ENCODE results near the gene TMEM184C. TPM values are rescaled to one million over a fixed set of nuclear protein-coding genes. Genes with fewer than 3 reads are reported as not detected.

TMEM184C gene
- polyA plus RNA-seq, 3 donors = 48.8 to 54.3 (median 50.5) TPM

DNA sequence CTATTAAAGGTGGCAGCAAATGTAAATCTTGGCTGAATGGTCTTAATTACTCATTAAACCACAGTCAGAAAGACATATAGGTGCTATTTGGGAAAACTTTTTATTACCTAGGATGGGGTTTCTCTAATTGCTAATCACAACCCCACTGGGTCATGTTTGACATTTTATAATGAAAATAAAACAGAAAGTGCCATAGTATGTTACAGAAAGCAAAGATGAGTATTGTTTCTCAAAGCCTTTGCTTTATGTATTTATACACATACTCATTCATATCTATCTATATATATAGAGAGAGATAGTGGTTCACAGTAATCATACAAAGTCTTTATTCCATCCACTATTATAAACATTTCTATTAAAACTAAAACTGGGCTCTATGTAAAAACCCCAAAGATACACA lies 18.2 kb downstream of the TMEM184C start:
- no peak for DNase-seq (ENCODE audit: extremely low read depth in 1 of 11, low read depth in 9 of 11, low spot score in 4 of 11)

DNA sequence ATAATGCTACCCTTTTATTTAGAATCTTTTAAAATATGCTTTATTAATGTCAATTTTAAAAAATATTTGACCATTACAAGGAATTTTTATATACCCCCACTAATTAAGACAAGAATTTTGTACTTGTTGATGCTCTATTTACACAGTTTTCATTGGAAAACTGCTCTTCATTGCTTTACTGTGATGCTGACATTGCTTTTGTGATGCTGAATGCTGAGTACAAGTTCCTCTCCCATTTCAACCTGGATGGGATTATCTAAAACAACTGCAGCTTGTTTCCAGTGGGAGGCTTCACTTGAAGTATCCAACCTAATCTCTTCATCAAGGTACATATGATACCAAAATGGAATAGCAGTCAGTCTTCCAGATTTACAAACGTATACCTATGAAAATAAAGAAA lies 21.2 kb downstream of the TMEM184C start:
- no peak for DNase-seq (ENCODE audit: extremely low read depth in 1 of 11, low read depth in 9 of 11, low spot score in 4 of 11)

DNA sequence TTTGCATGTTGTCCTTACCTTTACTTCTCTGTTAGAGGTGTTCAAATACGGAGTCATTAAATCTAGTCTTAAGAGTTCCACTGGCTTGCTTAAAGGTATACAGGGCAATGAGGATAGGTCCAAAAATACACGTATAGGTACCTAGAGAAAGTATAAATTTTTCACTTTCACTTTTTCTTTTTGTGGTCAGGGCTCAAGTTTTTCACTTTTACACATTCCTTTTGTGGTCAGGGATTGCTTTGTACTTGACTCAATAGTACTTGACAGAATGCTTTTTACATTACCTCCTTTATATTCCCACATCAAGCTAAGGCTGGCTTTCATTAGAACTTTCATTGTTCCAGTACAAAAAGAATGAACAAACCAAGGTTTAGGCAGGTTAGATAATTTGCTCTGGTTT lies 21.7 kb downstream of the TMEM184C start:
- DNase-seq (ENCODE audit: extremely low read depth in 1 of 11, low read depth in 9 of 11, low spot score in 4 of 11) = no peak

DNA sequence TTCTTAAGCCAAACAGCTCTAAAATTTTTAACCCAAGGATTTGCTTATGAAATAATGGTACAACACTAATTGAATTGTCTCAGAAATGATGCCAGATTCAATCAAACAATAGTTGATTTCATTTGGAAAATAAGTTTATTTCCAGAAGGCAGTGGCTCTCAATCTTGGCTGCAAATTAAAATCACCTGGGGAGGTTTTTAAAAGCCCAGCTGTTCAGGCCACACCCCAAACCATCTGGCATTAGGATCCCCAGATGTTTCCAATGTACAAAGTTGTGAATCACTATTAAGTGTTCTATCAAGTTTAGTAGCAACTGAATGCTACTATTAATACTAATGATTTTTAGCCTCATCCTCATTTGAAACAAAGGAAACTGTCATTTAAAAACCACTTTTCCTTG lies 22.2 kb downstream of the TMEM184C start:
- DNase-seq (ENCODE audit: extremely low read depth in 1 of 11, low read depth in 9 of 11, low spot score in 4 of 11) = no peak

DNA sequence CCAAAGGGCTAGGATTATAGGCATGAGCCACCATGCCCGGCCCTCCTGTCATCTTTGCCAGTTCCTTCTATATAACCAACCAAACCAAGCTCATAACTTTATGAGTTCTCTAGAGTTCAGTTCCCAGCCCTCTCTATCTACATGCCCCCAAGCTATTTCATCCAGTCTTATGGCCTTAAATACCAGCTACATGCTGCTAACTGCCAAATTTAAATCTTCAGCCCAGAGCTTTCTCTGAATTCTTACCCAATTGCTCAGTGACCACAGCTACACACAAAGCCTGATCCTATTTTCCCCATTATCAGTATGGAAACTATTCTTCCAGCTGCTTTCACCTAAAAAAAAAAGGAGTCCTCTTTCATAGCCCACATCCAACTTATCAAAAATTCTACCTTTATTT lies 23.1 kb downstream of the TMEM184C start:
- DNase-seq (ENCODE audit: extremely low read depth in 1 of 11, low read depth in 9 of 11, low spot score in 4 of 11) = no peak

DNA sequence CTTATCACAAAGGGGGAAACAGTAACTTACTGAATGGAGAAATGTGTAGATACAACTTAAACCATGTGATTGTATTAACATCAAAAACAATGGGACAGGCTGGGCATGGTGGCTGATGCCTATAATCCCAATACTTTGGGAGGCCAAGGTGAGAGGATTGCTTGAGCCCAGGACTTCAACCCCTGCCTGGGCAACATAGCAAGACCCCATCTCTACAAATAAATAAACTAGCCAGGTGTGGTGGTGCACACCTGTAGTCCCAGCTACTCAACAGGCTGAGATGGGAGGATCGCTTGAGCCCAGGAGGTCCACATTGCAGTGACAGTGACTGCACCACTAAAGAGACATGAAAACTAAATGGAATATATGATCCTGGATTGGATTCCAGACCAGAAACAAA lies 26.4 kb downstream of the TMEM184C start:
- no peak for DNase-seq (ENCODE audit: extremely low read depth in 1 of 11, low read depth in 9 of 11, low spot score in 4 of 11)

DNA sequence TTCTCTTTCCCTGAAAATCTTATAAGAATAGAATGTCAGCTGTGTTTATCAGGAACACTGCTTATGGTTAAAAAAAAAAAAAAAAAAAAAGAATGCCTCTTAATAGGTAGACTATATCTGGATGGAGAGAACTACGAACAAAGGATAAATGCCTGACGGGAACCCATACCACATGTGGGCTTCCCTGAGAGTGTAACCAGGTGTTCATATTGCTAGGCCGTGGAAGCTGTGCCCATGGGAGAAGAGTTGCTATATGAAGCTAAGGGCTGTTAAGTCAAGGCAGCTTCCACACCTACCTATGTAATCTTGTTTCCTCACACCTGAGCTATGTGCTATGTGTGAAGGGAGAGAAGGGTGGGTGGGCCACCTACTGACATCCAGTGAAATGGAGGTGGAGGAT lies 27.3 kb downstream of the TMEM184C start:
- DNase-seq (ENCODE audit: extremely low read depth in 1 of 11, low read depth in 9 of 11, low spot score in 4 of 11) = no peak

DNA sequence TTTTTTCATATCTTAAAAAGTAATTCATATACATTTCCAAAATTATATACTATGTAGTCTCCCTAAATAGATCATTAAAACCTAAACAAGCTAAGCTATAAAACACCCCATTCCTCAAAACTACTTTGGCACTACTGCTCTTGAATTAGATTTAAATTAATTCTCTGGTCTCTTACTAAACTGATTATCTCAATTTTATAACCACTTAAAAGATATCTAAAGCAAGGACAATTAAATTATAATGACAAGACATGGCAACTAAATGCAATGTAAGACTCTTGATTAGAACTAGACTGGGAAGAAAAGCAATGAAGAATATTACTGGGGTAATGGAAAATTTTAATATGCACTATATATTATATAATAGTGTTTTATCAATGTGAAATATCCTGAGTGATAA lies 27.9 kb downstream of the TMEM184C start:
- DNase-seq (ENCODE audit: extremely low read depth in 1 of 11, low read depth in 9 of 11, low spot score in 4 of 11) = no peak

DNA sequence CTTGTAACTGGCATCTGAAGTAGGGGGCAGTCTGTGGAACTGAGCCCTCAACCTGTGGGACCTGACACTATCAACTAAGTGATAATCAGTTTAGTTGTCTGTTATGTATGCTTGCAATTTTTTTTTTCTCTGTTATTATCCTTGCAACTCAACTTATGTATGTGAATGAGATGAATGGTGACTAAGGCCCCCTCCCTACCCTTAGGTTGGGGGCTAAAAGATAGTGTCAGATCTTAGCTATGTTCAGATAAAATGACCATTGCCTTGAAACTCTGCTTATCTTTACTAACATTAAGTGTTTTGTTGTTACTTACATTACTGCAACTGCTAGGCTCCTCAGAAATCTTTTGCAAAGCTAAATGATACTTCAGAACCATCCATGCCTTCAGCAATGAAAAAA lies 31.5 kb downstream of the TMEM184C start:
- DNase-seq (ENCODE audit: extremely low read depth in 1 of 11, low read depth in 9 of 11, low spot score in 4 of 11) = no peak

DNA sequence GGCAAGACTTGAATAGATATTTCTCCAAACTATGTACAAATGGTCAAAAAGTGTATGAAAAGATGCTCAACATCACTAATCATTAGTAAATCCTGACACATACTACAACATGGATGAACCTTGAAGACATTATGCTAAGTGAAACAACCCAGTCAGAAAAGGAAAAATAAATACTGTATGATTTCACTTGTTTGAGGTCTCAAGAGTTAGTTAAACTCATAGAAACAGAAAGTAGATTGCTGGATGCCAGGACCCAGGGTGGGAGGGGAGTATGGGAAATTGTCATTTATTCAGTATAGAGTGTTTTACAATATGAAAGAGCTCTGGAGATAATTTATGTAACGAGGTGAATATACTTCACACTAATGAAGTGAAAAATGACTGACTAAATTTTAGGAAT lies 34.4 kb downstream of the TMEM184C start:
- DNase-seq (ENCODE audit: extremely low read depth in 1 of 11, low read depth in 9 of 11, low spot score in 4 of 11) = no peak

DNA sequence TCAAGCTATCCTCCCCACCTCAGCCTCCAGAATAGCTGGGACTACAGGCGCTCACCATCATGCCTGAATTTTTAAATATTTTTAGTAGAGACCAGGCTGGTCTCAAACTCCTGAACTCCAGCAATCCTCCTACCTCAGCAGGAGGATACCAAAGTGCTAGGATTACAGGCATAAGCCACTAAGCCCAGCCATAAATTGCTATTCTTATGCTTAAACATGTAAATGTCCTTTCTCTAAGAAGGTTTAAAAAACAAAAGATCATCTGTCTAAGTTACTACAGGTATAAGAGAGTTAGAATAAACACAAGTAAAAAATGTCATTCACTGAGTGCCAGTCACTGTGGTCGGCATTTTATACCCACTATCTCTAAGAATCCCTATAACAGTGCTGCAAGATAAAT lies 38.4 kb downstream of the TMEM184C start:
- DNase-seq (ENCODE audit: extremely low read depth in 1 of 11, low read depth in 9 of 11, low spot score in 4 of 11) = no peak

DNA sequence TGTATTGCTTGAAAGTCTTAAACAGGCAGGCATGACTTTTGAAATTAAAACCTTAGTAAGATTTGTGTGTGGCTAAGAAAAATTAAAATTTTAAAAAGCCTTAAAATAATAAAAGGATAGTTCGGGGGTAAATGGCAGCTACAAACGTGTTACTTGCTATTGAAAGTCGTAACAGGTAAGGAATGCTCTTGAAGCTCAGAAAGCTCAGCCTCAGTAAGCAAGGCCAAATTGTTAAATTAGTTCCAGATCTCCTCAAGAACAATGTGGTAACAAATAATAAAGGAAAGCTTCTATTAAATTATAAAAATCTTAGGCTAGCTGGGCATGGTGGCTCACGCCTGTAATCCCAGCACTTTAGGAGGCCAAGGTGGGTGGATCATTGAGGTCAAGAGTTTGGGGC lies 41.3 kb downstream of the TMEM184C start:
- no peak for DNase-seq (ENCODE audit: extremely low read depth in 1 of 11, low read depth in 9 of 11, low spot score in 4 of 11)

DNA sequence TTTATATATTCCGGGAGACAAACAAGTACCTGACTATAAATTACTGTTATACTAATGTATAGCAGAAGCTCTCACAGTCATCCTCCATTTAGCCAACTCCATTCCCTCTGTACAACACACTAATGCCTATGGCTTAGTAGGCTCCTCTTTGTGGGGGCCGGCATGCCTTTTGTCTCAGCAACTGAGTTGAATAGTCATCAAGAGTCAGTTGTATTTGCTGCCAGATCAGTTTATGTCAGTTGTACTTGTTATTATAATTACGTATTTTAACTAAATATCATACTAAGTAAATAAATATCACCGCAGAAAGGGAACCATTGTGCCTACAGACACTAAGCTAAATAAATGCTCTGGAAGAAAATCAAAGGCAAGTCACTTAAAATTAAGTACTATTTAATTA lies 56.9 kb downstream of the TMEM184C start:
- DNase-seq (ENCODE audit: extremely low read depth in 1 of 11, low read depth in 9 of 11, low spot score in 4 of 11) = no peak

DNA sequence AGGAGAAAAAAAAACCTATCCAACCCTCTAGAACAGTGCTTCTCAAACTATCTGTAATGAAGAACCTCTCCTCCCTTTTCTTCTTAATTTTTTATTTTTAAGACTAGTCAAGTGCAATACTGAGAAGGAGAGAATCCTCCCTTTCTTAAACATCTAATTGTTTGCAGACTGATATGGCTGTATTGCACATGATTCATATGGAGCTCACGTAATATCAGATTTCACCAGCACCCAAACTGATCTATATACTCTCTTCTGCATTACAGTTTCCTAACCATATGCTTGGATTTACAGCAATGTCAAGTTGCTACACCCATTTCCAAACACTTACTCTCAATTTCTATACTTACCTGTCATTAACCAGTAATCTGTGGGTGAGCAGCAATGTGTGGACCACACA lies 57.3 kb downstream of the TMEM184C start:
- no peak for DNase-seq (ENCODE audit: extremely low read depth in 1 of 11, low read depth in 9 of 11, low spot score in 4 of 11)

DNA sequence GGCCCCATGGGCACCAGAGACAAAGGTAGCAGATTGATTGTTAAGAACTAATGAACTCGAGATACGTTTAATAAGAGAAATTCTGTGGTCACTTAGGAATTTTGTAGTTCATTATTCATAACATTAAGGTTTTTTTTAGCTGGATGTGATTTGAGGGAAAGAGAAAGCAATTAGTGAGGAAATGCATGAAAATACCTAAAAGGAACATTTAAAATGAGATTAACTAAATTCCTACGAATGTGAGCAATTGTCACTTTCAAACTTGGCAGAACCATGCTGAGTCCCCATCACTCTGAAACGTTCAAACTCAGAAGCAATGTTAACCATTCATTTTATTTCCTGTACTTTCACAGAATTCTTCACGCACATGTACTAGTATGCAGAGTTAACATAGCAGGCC lies 60.9 kb downstream of the TMEM184C start:
- DNase-seq (ENCODE audit: extremely low read depth in 1 of 11, low read depth in 9 of 11, low spot score in 4 of 11) = no peak

DNA sequence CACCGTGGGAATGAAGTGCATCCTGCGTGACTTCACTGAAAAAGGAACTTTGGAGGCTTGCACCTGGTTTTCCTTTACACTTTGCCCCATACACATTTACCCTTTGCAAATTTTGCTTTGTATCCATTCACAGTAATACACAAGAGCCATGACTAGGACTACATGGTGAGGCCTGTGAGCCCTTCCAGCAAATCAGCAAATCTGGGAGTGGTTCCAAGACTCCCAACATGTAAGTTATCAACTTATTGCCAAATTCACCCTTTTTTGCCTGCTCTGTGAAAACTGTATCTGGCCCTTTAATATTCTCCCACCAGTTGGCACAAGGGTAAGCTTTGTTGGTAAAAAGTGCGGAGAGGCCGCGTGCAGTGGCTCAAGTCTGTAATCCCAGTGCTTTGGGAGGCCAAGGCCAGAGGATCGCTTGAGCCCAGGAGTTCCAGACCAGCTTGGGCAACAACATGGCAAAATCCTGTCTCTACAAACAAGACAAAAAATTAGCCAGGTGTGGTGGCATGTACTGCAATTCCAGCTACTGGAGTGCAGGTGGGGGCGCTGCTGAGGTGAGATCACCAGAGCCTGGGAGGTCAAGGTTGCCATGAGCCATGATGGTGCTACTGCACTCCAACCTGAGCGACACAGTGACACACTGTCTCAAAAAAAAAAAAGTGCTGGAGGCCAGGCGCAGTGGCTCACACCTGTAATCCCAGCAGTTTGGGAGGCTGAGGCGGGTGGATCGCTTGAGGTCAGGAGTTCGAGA lies 61.8 kb downstream of the TMEM184C start:
- DNase-seq (ENCODE audit: extremely low read depth in 1 of 11, low read depth in 9 of 11, low spot score in 4 of 11) = no peak

DNA sequence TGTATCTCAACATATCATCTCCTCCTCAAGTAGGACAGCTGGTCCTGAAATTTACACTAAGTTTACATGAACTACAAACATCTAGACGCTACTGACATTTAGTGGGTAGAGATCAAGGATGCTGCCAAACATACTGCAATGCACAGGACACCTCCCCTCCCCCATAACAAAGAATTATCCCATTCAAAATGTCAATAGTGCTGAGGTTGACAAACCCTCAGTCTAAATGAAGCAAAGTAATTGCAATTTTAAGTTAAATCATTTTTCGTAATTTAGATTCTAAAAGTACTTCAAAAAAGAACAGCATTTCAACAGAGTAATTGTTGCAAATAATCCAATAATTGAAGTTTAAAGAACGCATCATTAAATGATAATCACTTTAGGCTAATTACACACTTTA lies 65.6 kb downstream of the TMEM184C start:
- no peak for DNase-seq (ENCODE audit: extremely low read depth in 1 of 11, low read depth in 9 of 11, low spot score in 4 of 11)

DNA sequence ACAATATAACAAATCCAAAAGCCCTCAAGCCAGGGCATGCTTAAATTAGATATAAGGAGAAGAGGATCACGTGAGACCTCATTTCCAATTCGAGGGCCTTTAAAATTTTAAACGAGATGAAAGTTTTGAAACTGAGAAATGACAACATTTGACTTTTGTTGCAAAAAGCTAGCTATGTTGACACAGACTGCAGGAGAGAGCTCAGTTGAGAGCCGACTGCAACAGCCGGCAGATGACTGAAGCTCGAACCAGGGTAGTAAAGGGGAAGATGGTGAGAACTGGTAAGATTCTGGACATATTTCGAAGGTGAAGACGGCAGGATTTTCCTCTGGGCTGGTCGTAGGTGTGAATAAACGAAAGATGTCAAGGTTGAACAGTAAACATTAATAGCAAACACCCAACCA lies 66.0 kb downstream of the TMEM184C start:
- peak in 4 of 11 donors; percentile 12 to 22 (median 17) for DNase-seq (ENCODE audit: extremely low read depth in 1 of 11, low read depth in 9 of 11, low spot score in 4 of 11)

DNA sequence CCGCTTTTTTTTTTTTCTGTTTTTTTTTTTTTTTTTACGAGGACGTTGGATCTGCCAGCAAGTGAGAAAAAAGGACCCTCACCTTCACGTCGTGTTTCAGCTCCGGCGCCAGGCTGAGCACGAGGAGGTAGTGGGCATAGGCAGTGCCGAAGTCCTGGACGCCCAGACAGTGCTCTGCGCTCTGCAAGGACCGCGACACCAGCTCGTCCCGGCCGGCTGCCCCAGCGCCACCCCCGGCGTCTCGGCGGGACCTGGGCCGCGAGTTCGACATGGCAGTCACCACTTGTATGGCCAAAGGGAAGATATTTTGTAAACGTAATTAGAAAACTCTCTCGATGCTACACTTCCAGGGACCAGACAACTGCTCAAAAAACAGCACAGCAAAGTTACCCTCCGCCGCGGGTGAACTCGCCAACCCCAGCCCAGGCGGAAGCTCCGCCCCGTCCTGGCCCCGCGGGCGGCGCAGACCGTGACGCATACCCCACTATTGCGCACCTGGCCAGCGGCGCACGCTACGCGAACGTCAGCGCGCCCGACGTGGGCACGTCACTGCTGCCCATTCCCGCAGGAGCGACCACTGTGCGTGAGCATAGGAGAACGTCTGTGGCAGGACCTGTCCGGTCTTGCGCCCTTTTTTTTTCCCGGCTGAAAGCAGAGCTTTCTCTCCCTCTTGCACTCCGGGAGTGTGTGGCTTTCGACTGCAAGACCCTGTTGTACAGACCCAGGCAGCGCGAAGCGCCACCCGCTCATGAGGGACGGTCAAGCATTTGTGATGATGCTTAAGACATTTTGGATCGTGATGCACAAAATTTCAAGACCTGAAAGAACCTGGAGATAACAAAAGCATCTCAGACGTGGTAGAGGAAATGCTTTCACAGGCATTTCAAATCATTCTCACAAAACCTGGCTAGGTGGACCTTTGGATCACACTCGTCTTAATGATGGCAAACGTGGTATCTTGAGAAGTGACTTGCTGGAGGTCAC lies 66.8 kb downstream of the TMEM184C start, which contains the start of gene PRMT9:
PRMT9 (minus strand) TSS at position 447 of the 984 bp plus-strand sequence; CDS start at position 271, 176 bp downstream.
- peak; percentile 72 to 90 (median 83) for DNase-seq (ENCODE audit: extremely low read depth in 1 of 11, low read depth in 9 of 11, low spot score in 4 of 11)

DNA sequence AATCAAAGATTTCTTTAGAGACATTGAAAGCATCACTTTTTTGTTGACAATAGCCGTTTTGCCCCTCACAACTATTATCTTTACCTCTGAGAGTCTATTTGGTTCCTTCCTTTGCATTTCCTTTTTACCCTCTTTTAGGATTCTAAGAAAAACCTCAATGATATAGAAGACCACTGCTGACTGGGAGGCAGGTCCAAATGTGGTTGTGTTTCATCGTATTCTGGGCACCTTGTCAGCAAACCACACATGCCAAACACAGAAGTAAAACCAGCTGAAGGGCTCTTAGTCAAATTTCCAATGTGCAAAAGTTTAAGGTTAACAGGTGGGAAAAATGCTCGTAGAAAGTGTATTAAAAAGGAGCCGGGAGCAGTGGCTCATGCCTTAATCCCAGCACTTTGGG lies 71.9 kb downstream of the TMEM184C start:
- DNase-seq (ENCODE audit: extremely low read depth in 1 of 11, low read depth in 9 of 11, low spot score in 4 of 11) = no peak

All from renal cortex interstitium (tissue), 11 donors.